Stimulated activated naive CD8-positive, alpha-beta T cell treated with anti-CD3 and anti-CD28 coated beads, Interleukin-15, Interleukin-2, amounts not matched to agents 100 U/mL and 50 U/mL, for 24 hours (primary cell): ENCODE data around the gene PDGFD.

Experiments
- ATAC-seq: fragments of 150-1000 bp; cut with Tn5 transposase; one replicate; pipeline ENCODE4 v1.10.0; 2021
- DNase-seq: peaks from one replicate; pipeline ENCODE4 v3.0.0; 2021

The PDGFD gene

DNA sequence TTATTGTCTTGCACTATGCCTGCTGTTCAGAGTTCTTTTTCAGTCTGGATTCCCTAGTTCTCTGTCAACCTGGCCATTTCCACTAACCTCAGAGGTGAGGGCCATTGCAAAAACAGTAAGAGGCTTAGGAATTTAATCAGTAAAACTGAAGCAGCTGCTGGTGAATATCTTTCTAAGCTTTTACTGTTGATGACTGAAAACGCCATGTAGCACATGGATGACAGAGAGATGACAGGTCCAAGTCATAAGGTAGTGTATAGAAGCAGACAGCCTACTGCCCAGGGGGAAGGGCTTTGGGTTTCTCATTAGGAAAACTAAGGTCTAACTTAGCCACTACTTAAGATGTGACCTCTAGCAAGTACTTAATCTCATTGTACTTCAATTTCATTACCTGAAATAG, 280.1 kb downstream of the PDGFD start:
- ATAC-seq: no peak

GRCh38 chr11:103883291-103883690, 280.7 kb downstream of the PDGFD start:
- no peak for DNase-seq
- ATAC-seq: no peak

More for the DNA sequence above, 280.1 kb downstream of the PDGFD start:
- DNase-seq: no peak

- ATAC-seq (no peak), DNase-seq (no peak)
These were observed 282.4 kb downstream of the PDGFD start for GRCh38 chr11:103881584-103881983.

DNA sequence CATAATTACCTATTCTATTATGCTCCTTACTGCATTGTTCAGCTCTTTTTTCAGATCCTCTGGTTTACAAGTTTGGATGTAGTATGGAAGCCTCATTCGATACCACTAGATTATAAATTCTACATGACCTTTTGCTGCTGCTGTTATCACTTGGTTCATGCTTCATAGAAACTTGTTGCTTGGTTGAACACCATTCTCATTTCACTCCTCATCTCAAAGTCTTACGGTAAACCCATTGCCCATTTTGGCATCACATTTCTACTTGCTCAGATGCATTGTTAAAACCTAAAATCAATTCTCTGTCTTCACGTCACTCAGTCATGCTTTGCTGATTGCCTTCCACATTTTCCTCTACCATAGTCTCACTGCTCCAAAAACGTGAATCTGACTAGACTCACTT, 283.0 kb downstream of the PDGFD start:
- ATAC-seq: no peak

DNA sequence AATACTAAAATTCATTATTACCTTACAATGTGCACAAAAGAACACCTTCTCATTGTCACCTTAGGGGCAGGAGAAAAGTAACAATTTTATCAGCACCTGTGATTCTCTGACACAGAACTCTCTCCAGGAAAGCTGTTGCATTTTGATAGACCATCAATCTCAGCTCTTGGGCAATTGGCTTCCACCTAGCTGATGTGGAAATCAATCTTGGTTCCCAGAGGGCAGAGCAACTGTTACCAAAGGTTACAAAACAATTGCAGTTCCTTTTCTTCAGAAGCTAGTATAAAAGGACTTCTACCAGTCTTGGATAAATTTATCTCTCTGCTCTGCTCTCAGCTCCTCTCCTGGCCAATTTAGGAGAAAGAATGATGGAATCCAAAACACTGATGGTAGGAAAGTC, 285.3 kb downstream of the PDGFD start:
- DNase-seq: no peak
- ATAC-seq: no peak

More for the DNA sequence above, 283.0 kb downstream of the PDGFD start:
- DNase-seq: no peak

DNA sequence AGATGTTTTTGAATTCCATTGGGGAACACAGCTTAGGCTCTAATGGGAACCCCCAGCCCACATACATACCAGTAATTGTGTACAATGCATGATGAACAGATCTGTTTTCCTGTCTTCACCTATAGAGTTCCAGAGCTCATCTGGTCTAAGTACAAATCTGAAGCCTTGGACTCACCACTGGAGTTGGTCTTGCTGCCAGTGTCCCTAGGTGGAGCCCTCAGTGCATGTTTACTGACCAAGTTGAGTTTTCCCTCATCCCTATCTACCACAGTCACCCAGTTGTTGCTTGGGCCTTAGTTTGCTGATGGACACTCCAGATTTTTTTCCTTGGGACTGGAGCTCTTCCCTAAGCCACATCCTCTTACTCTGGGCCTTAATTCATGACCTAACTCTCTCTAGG, 286.7 kb downstream of the PDGFD start:
- no peak for ATAC-seq
- DNase-seq: no peak

- DNase-seq (no peak), ATAC-seq (no peak)
These were observed 288.0 kb downstream of the PDGFD start for GRCh38 chr11:103875855-103876510.

- ATAC-seq (no peak), DNase-seq (no peak)
These were observed 291.2 kb downstream of the PDGFD start for GRCh38 chr11:103872748-103873147.

DNA sequence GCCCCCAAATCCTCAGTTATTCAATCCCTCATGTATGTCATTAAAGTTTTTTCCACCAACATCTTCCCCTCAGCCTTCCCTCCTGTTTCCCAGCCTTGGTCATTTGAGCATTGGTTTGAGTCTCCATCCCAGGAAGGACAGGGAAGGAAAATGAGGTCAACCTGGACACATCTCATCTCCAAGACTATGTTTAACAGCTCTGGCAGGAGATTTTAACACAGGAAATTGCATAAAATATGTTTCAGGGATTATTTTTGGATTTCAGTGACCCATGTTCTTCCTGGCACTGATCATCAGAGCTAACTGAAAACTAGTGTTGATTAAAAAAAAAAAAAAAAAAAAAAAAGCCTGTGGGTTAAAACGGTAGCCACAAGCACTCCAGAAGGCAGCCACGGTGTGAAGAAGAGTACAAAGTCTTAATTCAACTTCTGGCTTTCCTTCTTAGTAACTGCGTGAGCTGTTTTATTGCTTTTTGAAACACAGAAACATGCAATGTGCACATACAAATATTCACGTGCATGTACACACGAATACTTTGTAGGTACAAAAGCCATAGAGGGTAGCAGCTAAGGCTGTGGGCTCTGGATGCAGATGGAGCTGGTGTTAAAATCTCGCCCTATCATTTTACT, 291.9 kb downstream of the PDGFD start:
- no peak for DNase-seq
- ATAC-seq: no peak

DNA sequence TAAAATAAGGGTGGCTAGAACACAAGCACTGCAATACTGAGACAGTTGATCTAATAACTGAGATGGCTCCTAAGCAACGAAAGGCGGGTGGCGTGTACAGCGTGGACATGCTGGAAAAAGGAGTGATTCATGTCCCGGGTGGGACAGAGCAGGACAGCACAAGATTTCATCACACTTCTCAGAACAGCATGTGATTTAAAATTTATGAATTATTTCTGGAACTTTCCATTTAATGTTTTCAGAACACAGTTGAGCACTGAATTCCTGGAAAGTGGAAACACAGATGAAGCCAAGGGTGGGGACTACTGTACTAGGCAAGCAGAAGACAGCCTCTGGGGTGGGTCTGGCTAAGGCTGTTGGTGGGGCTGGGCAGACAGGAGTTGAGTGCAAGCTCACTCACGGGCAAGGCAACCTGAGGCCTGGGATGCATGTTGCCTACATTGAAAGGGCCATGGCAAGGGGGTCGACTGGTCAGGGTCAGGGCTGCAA, 293.1 kb downstream of the PDGFD start:
- ATAC-seq (no peak), DNase-seq (no peak)

- DNase-seq (no peak), ATAC-seq (no peak)
These were observed 296.5 kb downstream of the PDGFD start for GRCh38 chr11:103867481-103867880.

DNA sequence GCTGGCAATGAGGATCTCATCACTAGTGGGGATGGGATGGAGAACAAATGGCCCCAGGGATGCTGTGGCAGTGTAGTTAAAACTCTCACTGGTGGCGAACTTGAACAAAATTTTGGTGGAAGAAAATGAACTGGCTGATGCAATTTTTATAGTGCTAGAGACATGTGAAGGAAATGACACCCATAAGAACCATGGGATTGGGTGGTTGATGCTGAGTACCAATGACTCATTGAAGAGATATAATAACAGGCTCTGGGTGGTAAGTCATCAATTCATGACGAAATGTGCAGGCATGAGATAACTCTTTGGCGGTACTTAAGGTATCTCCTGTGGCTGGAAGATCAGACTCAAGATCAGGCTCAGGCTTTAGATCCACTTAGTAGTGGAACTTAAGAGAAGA, 300.4 kb downstream of the PDGFD start:
- DNase-seq: no peak
- no peak for ATAC-seq

- DNase-seq: no peak
- no peak for ATAC-seq
These were observed 301.2 kb downstream of the PDGFD start for GRCh38 chr11:103862802-103863174.

GRCh38 chr11:103862094-103862801, 301.7 kb downstream of the PDGFD start:
- ATAC-seq (no peak), DNase-seq (no peak)
